Naive thymus-derived CD4-positive, alpha-beta T cell (primary cell): Measurements from ENCODE around the gene MMS22L. TPM values are rescaled to one million over a fixed set of nuclear protein-coding genes. Genes with fewer than 3 reads are reported as not detected.

ENCODE experiments used
- ATAC-seq: fragments of 150-1000 bp; cut with Tn5 transposase; 2 replicates; pipeline ENCODE4 v1.10.0; 2021; ENCODE audit warnings: mild to moderate bottlenecking, moderate library complexity
- CTCF ChIA-PET: fragments of 350-600 bp; sonication (Branson Sonifier 250); formaldehyde crosslinking; loops from one replicate; lab custom pipeline; 2021; ENCODE audit warnings: antibody characterized with exemption; lab: Charles Lee
- POLR2A ChIA-PET: fragments of 350-600 bp; sonication (Branson Sonifier 250); formaldehyde crosslinking; loops from one replicate; lab custom pipeline; 2021; ENCODE audit warnings: antibody characterized with exemption, inconsistent platforms; lab: Charles Lee
- DNase-seq, 9 donors: peaks; one replicate each; pipeline versions ENCODE4 v3.0.0 to v3.0.0-alpha.2; 2020 to 2022; ENCODE audit warnings: mixed read lengths in 1 of 9
- H3K27ac ChIP-seq: one replicate; pipeline ENCODE4 v1.7.0; 2013; ENCODE audit warnings: mild to moderate bottlenecking, low read depth, low read length, moderate library complexity
- H3K27me3 ChIP-seq, 2 donors: one replicate each; pipeline ENCODE4 v1.7.0; 2013; ENCODE audit warnings: low read length in 2 of 2, mild to moderate bottlenecking in 2 of 2, moderate library complexity in 2 of 2; ENCODE audit not compliant: control insufficient read depth in 2 of 2, insufficient read depth in 2 of 2
- H3K36me3 ChIP-seq, 3 experiments: 1 replicate in 2 of 3; 2 replicates in 1 of 3; pipeline ENCODE4 v1.7.0; 2013; ENCODE audit warnings: low read length in 3 of 3, mild to moderate bottlenecking in 3 of 3, moderate library complexity in 1 of 3; ENCODE audit not compliant: insufficient read depth in 3 of 3, control insufficient read depth in 2 of 3
- H3K4me1 ChIP-seq, 2 donors: one replicate each; pipeline ENCODE4 v1.7.0; 2013; ENCODE audit warnings: low read length in 2 of 2, mild to moderate bottlenecking in 2 of 2, moderate library complexity in 1 of 2; ENCODE audit not compliant: control insufficient read depth in 2 of 2, insufficient read depth in 2 of 2
- H3K4me3 ChIP-seq: 2 replicates; pipeline ENCODE4 v1.7.0; 2013; ENCODE audit warnings: mild to moderate bottlenecking, low read length
- H3K9me3 ChIP-seq, 3 experiments: 1 replicate in 2 of 3; 2 replicates in 1 of 3; pipeline ENCODE4 v1.7.0; 2013; ENCODE audit warnings: low read length in 3 of 3; ENCODE audit not compliant: control insufficient read depth in 2 of 3
- H3K27ac Mint-ChIP-seq, 9 donors: one replicate each; pipeline ENCODE4 v1.8.0; 2020 to 2022; ENCODE audit warnings: mixed read lengths in 9 of 9, mild to moderate bottlenecking in 8 of 9, moderate library complexity in 5 of 9, inconsistent platforms in 2 of 9
- H3K27me3 Mint-ChIP-seq, 5 donors: one replicate each; pipeline ENCODE4 v1.8.0; 2021 to 2022; ENCODE audit warnings: mixed read lengths in 5 of 5, mild to moderate bottlenecking in 1 of 5
- H3K36me3 Mint-ChIP-seq, 5 donors: one replicate each; pipeline ENCODE4 v1.8.0; 2020 to 2022; ENCODE audit warnings: mixed read lengths in 5 of 5, mild to moderate bottlenecking in 3 of 5, inconsistent platforms in 1 of 5
- H3K4me1 Mint-ChIP-seq, 7 donors: one replicate each; pipeline ENCODE4 v1.8.0; 2020 to 2022; ENCODE audit warnings: mixed read lengths in 7 of 7, mild to moderate bottlenecking in 3 of 7, inconsistent platforms in 1 of 7
- H3K4me3 Mint-ChIP-seq, 10 donors: one replicate each; pipeline ENCODE4 v1.8.0; 2020 to 2022; ENCODE audit warnings: mild to moderate bottlenecking in 10 of 10, mixed read lengths in 10 of 10, moderate library complexity in 6 of 10, inconsistent platforms in 2 of 10
- H3K9me3 Mint-ChIP-seq, 11 donors: one replicate each; pipeline ENCODE4 v1.8.0; 2020 to 2022; ENCODE audit warnings: mixed read lengths in 11 of 11, mild to moderate bottlenecking in 4 of 11, inconsistent platforms in 1 of 11, moderate library complexity in 1 of 11
- intact Hi-C, 2 donors: fragments of 100-400 bp; cut with micrococcal nuclease; formaldehyde crosslinking; loops; one replicate each; pipeline ENCODE4 v1.15.1; 2023
- polyA plus RNA-seq, 2 donors: library from polyadenylated mRNA; unstranded; fragments of 300-500 nt; fragmentation: Illumina TruSeq; gene quantifications; one replicate each; pipeline ENCODE4 v1.2.3, GENCODE V29; 2021
- total RNA-seq, 6 experiments: library from RNA in 5 of 6; stranded (reverse) in 5 of 6; gene quantifications; 1 replicate in 5 of 6; 2 replicates in 1 of 6; pipeline ENCODE4 v1.2.3 and lab custom pipeline; 2021 to 2026

MMS22L gene
- total and polyA plus RNA-seq, 7 experiments from 2014 or later = 4.0 to 48.1 (median 12.1) TPM

DNA sequence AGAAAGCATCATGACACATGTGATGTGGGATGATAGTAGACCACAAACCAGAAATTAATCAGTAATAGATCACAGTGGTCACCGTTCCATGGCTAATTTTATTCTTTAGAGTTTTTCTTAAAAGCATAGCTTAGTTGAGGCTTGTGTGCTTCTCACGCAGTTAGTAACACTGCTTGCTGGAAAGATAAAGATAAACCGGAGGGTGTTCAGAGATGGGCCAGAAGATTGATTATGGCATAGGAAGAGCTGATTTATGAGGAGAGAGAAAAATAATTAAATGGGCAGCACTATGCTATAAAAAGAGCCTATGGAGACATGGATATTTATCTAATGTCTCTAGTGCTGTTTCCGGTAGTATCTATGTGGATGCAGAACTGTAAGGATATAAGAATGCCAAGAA is 173.6 kb downstream of the MMS22L start:
- no peaks in the 10 kb centered on the region for H3K36me3 ChIP-seq
- peaks cover 0 to 41% (median 34%) of the 10 kb centered on the region in 5 donors for H3K36me3 Mint-ChIP-seq
- no peak overlapping the region for H3K27ac Mint-ChIP-seq
- peaks cover 0 to 5% (median 0%) of the 10 kb centered on the region in 11 donors for H3K9me3 Mint-ChIP-seq
- no peak overlapping the region for H3K27ac ChIP-seq
- H3K4me1 ChIP-seq = no peaks in the 10 kb centered on the region
- CTCF ChIA-PET = no interaction called here
- H3K4me3 Mint-ChIP-seq = no peak overlapping the region
- peaks cover 0 to 9% (median 4%) of the 10 kb centered on the region in 7 donors for H3K4me1 Mint-ChIP-seq
- H3K4me3 ChIP-seq = no peak overlapping the region
- POLR2A ChIA-PET = interaction anchor here (0.6 to 0.7 kb wide), 2 partner anchors 156 to 544 kb away, joined by 3 read pairs; no protein-coding TSS in a partner anchor
- intact Hi-C loops = no loop called here
- no peaks in the 10 kb centered on the region for H3K27me3 ChIP-seq
- H3K27me3 Mint-ChIP-seq = no peaks in the 10 kb centered on the region
- no peaks in the 10 kb centered on the region for H3K9me3 ChIP-seq
- no peak for ATAC-seq
- DNase-seq = no peak

DNA sequence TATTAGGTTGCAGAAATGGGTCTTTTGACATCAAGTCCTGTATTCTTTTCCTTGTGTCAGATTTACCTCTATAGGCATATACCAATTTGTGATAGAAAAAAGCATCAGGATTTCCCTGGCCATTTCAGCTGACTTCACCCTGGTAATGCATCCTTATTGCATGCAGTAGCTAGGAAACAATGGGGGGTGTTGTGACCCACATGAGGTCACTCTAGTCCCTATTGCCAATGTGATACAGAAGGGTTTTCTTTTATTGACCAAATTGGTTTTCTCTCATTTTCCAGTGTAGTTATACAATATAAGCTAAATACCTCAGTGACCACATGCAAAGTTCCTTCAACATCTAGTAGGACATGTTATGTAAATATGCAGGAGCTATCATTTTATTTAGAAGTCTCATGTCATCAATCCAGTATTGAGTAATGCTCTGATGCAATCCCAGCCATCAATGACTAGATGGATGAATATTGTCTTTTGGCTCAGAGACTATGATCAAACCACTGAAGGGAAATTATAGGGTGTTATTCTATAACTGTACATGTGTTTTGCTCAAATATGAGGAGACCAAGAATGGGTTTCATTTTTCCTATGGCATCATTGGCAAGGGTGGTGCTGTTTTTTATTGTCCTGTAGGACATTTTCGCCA is 180.7 kb downstream of the MMS22L start:
- CTCF ChIA-PET = no interaction called here
- Mint-ChIP-seq H3K9me3 (no peaks in the 10 kb centered on the region), H3K27me3 (no peaks in the 10 kb centered on the region), H3K36me3 (peaks cover 0 to 28% (median 15%) of the 10 kb centered on the region in 5 donors), H3K4me3 (no peak overlapping the region), H3K27ac (no peak overlapping the region), H3K4me1 (peaks cover 0 to 4% (median 0%) of the 10 kb centered on the region in 7 donors)
- no peak for DNase-seq
- Histone ChIP-seq H3K4me1 (no peaks in the 10 kb centered on the region), H3K27me3 (no peaks in the 10 kb centered on the region), H3K9me3 (no peaks in the 10 kb centered on the region), H3K36me3 (no peaks in the 10 kb centered on the region), H3K4me3 (no peak overlapping the region), H3K27ac (no peak overlapping the region)
- intact Hi-C loops = no loop called here
- POLR2A ChIA-PET = no interaction called here
- ATAC-seq = no peak

DNA sequence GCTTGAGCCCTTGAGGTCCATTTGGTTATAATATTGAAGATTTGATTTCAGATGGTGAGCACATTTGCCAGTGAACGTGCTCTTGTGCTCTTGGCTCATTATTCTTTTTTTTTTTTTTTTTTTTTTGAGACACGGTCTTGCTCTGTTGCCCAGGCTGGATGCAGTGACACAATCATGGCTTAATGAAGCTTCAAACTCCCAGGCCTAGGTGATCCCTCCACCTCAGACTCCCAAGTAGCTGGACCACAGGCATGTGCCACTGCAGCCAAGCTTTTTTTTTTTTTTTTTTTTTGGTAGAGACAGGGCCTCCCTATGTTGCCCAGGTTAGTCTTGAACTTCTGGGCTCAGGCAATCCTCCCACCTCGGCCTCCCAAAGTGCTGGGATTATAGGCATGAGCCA is 182.3 kb downstream of the MMS22L start:
- ATAC-seq (no peak), DNase-seq (no peak)
- no peaks in the 10 kb centered on the region for H3K9me3 ChIP-seq
- Mint-ChIP-seq H3K36me3 (peaks cover 0 to 28% (median 15%) of the 10 kb centered on the region in 5 donors), H3K9me3 (no peaks in the 10 kb centered on the region), H3K27ac (no peak overlapping the region), H3K4me3 (no peak overlapping the region), H3K27me3 (no peaks in the 10 kb centered on the region), H3K4me1 (peaks cover 0 to 4% (median 0%) of the 10 kb centered on the region in 7 donors)
- ChIA-PET CTCF (no interaction called here), POLR2A (no interaction called here)
- no peaks in the 10 kb centered on the region for H3K27me3 ChIP-seq
- no peaks in the 10 kb centered on the region for H3K36me3 ChIP-seq
- no peak overlapping the region for H3K27ac ChIP-seq
- intact Hi-C loops = no loop called here
- H3K4me1 ChIP-seq = no peaks in the 10 kb centered on the region
- H3K4me3 ChIP-seq = no peak overlapping the region

DNA sequence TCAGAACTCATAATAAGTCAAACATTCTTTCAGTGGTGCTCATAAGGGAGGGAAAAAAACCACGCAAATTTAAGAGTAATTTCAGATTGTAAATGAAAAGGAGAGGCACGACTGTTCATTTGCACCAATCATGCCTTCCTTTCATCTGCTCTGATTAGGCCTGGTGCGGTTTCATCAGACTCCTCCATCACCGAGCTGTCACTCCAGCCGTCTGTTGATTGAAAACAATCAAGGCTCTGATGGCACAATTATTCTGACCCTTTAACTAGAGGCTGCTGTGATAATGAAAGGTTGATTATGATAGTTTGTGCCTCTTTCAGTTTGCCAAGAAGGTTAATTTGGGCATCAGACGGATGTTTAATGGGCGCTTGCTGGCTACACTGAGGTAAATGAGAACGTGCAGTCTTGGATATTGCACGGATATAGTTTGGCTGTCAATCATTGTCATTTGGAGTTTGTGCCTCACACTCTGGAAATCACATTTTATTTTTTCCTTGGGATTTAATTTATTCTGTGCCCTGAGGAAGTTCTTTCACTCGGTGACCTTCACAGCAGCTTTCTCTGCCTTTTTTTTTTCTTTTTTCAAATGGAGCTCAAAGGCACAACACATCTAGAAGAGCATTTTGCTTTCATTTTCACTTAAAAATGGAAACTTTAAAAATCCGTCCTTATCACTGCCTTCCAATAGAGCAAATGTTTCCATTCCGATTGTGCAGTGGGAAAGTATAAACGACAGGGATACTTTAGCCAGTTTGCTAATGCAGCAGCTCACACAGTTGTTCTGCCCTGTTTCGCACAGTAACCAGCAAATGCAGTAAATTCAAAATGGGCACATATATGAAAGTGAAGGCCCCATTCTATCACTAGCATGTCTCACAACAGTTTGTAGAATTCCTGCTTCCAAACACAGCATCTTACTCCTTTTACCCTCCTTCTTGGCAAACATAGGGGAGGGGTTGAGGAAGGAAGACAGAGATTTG is 185.7 kb downstream of the MMS22L start:
- intact Hi-C loops = no loop called here
- no peak for DNase-seq
- peaks cover 0 to 19% (median 10%) of the 10 kb centered on the region in 5 donors for H3K36me3 Mint-ChIP-seq
- H3K9me3 Mint-ChIP-seq = no peaks in the 10 kb centered on the region
- peak overlapping the region in 1 of 9 donors; percentile 16 for H3K27ac Mint-ChIP-seq
- Histone ChIP-seq H3K9me3 (no peaks in the 10 kb centered on the region), H3K36me3 (no peaks in the 10 kb centered on the region), H3K27ac (no peak overlapping the region), H3K4me1 (no peaks in the 10 kb centered on the region), H3K27me3 (no peaks in the 10 kb centered on the region), H3K4me3 (no peak overlapping the region)
- POLR2A ChIA-PET = no interaction called here
- H3K27me3 Mint-ChIP-seq = no peaks in the 10 kb centered on the region
- peaks cover 0 to 4% (median 0%) of the 10 kb centered on the region in 7 donors for H3K4me1 Mint-ChIP-seq
- peak overlapping the region in 1 of 10 donors; percentile 63 for H3K4me3 Mint-ChIP-seq
- ATAC-seq = no peak
- CTCF ChIA-PET = no interaction called here

GRCh38 chr6:97095311-97095850 is 187.6 kb downstream of the MMS22L start:
- POLR2A ChIA-PET = no interaction called here
- Histone ChIP-seq H3K36me3 (no peaks in the 10 kb centered on the region), H3K27me3 (no peaks in the 10 kb centered on the region), H3K4me3 (no peak overlapping the region), H3K27ac (no peak overlapping the region), H3K4me1 (no peaks in the 10 kb centered on the region), H3K9me3 (no peaks in the 10 kb centered on the region)
- Mint-ChIP-seq H3K4me3 (no peak overlapping the region), H3K9me3 (no peaks in the 10 kb centered on the region), H3K27me3 (no peaks in the 10 kb centered on the region), H3K27ac (no peak overlapping the region), H3K36me3 (peaks cover 0 to 9% (median 7%) of the 10 kb centered on the region in 5 donors), H3K4me1 (peaks cover 0 to 4% (median 0%) of the 10 kb centered on the region in 7 donors)
- ATAC-seq (no peak), DNase-seq (no peak)
- CTCF ChIA-PET = no interaction called here
- intact Hi-C loops = no loop called here

DNA sequence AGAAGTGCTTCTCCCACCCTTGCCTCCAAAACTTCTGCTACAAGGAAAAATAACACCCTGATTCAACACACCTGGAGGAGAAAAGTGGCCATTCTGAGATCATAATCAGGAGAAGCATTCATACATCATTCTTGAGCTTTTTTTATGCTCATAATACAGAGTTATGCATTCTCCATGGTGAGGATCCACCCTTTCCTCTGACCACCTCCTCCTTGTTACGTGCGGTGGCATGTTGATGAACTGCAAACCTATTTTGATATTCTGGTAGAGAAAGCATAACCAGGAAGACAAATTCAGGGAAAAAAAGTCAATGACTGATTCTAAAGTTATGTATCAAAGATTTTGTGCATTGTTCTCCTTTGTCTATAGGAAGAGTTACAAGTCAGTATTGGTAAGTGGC is 188.6 kb downstream of the MMS22L start:
- intact Hi-C loops = no loop called here
- no peaks in the 10 kb centered on the region for H3K9me3 Mint-ChIP-seq
- ATAC-seq (no peak), DNase-seq (no peak)
- H3K27me3 Mint-ChIP-seq = no peaks in the 10 kb centered on the region
- no peaks in the 10 kb centered on the region for H3K9me3 ChIP-seq
- no peak overlapping the region for H3K27ac ChIP-seq
- H3K4me1 ChIP-seq = no peaks in the 10 kb centered on the region
- ChIA-PET CTCF (no interaction called here), POLR2A (no interaction called here)
- H3K27ac Mint-ChIP-seq = no peak overlapping the region
- H3K4me1 Mint-ChIP-seq = peaks cover 0 to 4% (median 0%) of the 10 kb centered on the region in 7 donors
- H3K36me3 ChIP-seq = no peaks in the 10 kb centered on the region
- no peak overlapping the region for H3K4me3 ChIP-seq
- no peak overlapping the region for H3K4me3 Mint-ChIP-seq
- peaks cover 0 to 6% (median 4%) of the 10 kb centered on the region in 5 donors for H3K36me3 Mint-ChIP-seq
- no peaks in the 10 kb centered on the region for H3K27me3 ChIP-seq
